GM13976 (cell line): ENCODE data around the gene DLL1.

ENCODE experiments used
- DNase-seq: peaks from one replicate; pipeline ENCODE4 v3.0.0; 2012; ENCODE audit warnings: low spot score
- CTCF ChIP-seq: IDR thresholded peaks from 2 replicates; pipeline ENCODE4 v1.5.1; 2012; ENCODE audit warnings: borderline replicate concordance, mild to moderate bottlenecking; ENCODE audit not compliant: insufficient read depth; ENCODE audit errors: extremely low read depth, missing control alignments, control extremely low read depth
- in situ Hi-C: fragments of 300-500 bp; cut with MboI; formaldehyde crosslinking; loops from one replicate; pipeline ENCODE4 v1.12.0; 2022; ENCODE audit warnings: low sequenced_read_pairs, mixed read lengths, inconsistent platforms; ENCODE audit not compliant: unreplicated experiment

Gene DLL1

GRCh38 chr6:170292111-170292406, 1.2 kb upstream of the DLL1 start:
- TF ChIP-seq CTCF, result no peak
- in situ Hi-C loops, result no loop called here
- no peak for DNase-seq

GRCh38 chr6:170291271-170292110, 613 bp upstream of the DLL1 start:
- peak; percentile 32 for TF ChIP-seq CTCF
- DNase-seq, result peak; percentile 72
- in situ Hi-C loops, result no loop called here

- DNase-seq, result no peak
- TF ChIP-seq CTCF, result no peak
- in situ Hi-C loops, result no loop called here
Observed at GRCh38 chr6:170289951-170290295, 955 bp downstream of the DLL1 start.

- DNase-seq, result peak; percentile 45
- in situ Hi-C loops, result no loop called here
- TF ChIP-seq CTCF, result no peak
Observed at GRCh38 chr6:170289180-170289931, 1.5 kb downstream of the DLL1 start.

GRCh38 chr6:170288852-170289179, 2.1 kb downstream of the DLL1 start:
- in situ Hi-C loops, result no loop called here
- no peak for TF ChIP-seq CTCF
- no peak for DNase-seq

GRCh38 chr6:170288091-170288631, 2.7 kb downstream of the DLL1 start:
- in situ Hi-C loops, result no loop called here
- no peak for TF ChIP-seq CTCF
- DNase-seq, result no peak
